ENCODE measurements around the gene COMMD1.
"Not testable (repeated sequence)": the region's sequence is repeated elsewhere in the genome, so short reads cannot be mapped to it uniquely, and the experiment has no call there.

DNA sequence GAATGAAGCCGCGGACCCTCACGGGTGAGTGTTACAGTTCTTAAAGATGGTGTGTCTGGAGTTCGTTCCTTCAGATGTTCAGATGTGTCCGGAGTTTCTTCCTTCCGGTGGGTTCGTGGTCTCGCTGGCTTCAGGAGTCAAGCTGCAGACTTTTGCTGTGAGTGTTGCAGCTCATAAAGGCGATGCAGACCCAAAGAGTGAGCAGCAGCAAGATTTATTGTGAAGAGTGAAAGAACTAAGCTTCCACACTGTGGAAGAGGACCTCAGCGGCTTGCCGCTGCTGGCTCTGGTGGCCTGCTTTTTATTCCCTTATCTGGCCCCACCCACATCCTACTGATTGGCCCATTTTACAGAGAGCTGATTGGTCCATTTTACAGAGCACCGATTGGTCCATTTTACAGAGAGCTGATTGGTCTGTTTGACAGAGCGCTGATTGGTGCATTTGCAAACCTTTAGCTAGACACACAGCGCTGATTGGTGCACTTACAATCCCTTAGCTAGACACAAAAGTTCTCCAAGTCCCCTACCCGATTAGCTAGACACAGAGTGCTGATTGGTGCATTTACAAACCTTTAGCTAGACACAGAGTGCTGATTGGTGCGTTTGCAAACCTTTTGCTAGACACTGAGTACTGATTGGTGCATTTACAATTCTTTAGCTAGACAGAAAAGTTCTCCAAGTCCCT, 136.4 kb downstream of the COMMD1 start:
- TF ChIP-seq, protein P1, sequence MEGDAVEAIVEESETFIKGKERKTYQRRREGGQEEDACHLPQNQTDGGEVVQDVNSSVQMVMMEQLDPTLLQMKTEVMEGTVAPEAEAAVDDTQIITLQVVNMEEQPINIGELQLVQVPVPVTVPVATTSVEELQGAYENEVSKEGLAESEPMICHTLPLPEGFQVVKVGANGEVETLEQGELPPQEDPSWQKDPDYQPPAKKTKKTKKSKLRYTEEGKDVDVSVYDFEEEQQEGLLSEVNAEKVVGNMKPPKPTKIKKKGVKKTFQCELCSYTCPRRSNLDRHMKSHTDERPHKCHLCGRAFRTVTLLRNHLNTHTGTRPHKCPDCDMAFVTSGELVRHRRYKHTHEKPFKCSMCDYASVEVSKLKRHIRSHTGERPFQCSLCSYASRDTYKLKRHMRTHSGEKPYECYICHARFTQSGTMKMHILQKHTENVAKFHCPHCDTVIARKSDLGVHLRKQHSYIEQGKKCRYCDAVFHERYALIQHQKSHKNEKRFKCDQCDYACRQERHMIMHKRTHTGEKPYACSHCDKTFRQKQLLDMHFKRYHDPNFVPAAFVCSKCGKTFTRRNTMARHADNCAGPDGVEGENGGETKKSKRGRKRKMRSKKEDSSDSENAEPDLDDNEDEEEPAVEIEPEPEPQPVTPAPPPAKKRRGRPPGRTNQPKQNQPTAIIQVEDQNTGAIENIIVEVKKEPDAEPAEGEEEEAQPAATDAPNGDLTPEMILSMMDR (IDR thresholded peaks at IDR 0.05; ENCODE audit: poor library complexity, severe bottlenecking), result not testable (repeated sequence)
- TF ChIP-seq, protein P2, sequence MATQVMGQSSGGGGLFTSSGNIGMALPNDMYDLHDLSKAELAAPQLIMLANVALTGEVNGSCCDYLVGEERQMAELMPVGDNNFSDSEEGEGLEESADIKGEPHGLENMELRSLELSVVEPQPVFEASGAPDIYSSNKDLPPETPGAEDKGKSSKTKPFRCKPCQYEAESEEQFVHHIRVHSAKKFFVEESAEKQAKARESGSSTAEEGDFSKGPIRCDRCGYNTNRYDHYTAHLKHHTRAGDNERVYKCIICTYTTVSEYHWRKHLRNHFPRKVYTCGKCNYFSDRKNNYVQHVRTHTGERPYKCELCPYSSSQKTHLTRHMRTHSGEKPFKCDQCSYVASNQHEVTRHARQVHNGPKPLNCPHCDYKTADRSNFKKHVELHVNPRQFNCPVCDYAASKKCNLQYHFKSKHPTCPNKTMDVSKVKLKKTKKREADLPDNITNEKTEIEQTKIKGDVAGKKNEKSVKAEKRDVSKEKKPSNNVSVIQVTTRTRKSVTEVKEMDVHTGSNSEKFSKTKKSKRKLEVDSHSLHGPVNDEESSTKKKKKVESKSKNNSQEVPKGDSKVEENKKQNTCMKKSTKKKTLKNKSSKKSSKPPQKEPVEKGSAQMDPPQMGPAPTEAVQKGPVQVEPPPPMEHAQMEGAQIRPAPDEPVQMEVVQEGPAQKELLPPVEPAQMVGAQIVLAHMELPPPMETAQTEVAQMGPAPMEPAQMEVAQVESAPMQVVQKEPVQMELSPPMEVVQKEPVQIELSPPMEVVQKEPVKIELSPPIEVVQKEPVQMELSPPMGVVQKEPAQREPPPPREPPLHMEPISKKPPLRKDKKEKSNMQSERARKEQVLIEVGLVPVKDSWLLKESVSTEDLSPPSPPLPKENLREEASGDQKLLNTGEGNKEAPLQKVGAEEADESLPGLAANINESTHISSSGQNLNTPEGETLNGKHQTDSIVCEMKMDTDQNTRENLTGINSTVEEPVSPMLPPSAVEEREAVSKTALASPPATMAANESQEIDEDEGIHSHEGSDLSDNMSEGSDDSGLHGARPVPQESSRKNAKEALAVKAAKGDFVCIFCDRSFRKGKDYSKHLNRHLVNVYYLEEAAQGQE (IDR thresholded peaks at IDR 0.05; ENCODE audit: borderline replicate concordance), result not testable (repeated sequence)
- not testable (repeated sequence) for TF ChIP-seq MXI1 (conservative IDR thresholded peaks at IDR 0.05; ENCODE audit: poor library complexity, severe bottlenecking); EZH2 (IDR thresholded peaks at IDR 0.05; ENCODE audit: borderline replicate concordance, insufficient read depth, low read length, poor library complexity, severe bottlenecking); TAF1 (IDR thresholded peaks at IDR 0.05; ENCODE audit: low read depth); EP300 (conservative IDR thresholded peaks at IDR 0.05; ENCODE audit: poor library complexity, severe bottlenecking); POLR2AphosphoS5 (IDR thresholded peaks at IDR 0.05)
